ENCODE results near the gene GNG13.

Gene GNG13

GRCh38 chr16:792221-792995 is 8.1 kb downstream of the GNG13 start:
- DNase-seq: no peak

- DNase-seq: no peak
Measured at GRCh38 chr16:791131-791530, 9.4 kb downstream of the GNG13 start.

GRCh38 chr16:790086-790485 is 10.4 kb downstream of the GNG13 start:
- no peak for DNase-seq

- no peak for DNase-seq
Measured at GRCh38 chr16:789191-789850, 11.2 kb downstream of the GNG13 start.

- DNase-seq: peak; percentile 79
Measured at GRCh38 chr16:788399-789126, 12.0 kb downstream of the GNG13 start, which contains the start of gene CHTF18. TSS of gene CHTF18 (plus strand) at chr16:788620. CDS start at chr16:788685, 65 bp downstream.

GRCh38 chr16:787978-788398 is 12.5 kb downstream of the GNG13 start, which contains the start of gene RPUSD1:
TSS of gene RPUSD1 (minus strand) at chr16:788381. CDS start at chr16:787737, 644 bp downstream.
- DNase-seq: no peak

GRCh38 chr16:787321-787966 is 13.1 kb downstream of the GNG13 start:
- no peak for DNase-seq

GRCh38 chr16:785563-786535 is 14.7 kb downstream of the GNG13 start:
- no peak for DNase-seq

GRCh38 chr16:784431-784830 is 16.1 kb downstream of the GNG13 start:
- DNase-seq: no peak

- DNase-seq: no peak
Measured at GRCh38 chr16:783404-784161, 17.0 kb downstream of the GNG13 start.

GRCh38 chr16:782766-783403 is 17.6 kb downstream of the GNG13 start:
- no peak for DNase-seq

GRCh38 chr16:782258-782657 is 18.3 kb downstream of the GNG13 start:
- DNase-seq: no peak

GRCh38 chr16:781346-782010 is 19.1 kb downstream of the GNG13 start:
- DNase-seq: no peak

GRCh38 chr16:780296-780695 is 20.2 kb downstream of the GNG13 start:
- no peak for DNase-seq

- DNase-seq: no peak
Measured at GRCh38 chr16:779561-779960, 21.0 kb downstream of the GNG13 start.

GRCh38 chr16:778909-779527 is 21.5 kb downstream of the GNG13 start:
- no peak for DNase-seq

GRCh38 chr16:778447-778846 is 22.1 kb downstream of the GNG13 start:
- DNase-seq: no peak

- no peak for DNase-seq
Measured at GRCh38 chr16:777826-778225, 22.7 kb downstream of the GNG13 start.

- no peak for DNase-seq
Measured at GRCh38 chr16:776824-777223, 23.7 kb downstream of the GNG13 start.

Data from KG1 (cell line).